Measurements from ENCODE around the gene VANGL2.

The VANGL2 gene

GRCh38 chr1:160438317-160438918 lies 38.1 kb downstream of the VANGL2 start:
- TF ChIP-seq CTCF (conservative IDR thresholded peaks at IDR 0.05) (no peak), ZFX (IDR thresholded peaks at IDR 0.05) (no peak)
- no peak overlapping the region for H3K27ac ChIP-seq

GRCh38 chr1:160438935-160439334 lies 38.6 kb downstream of the VANGL2 start:
- no peak overlapping the region for H3K27ac ChIP-seq
- TF ChIP-seq ZFX (IDR thresholded peaks at IDR 0.05), result no peak
- TF ChIP-seq CTCF (conservative IDR thresholded peaks at IDR 0.05), result no peak

GRCh38 chr1:160439718-160440117 lies 39.4 kb downstream of the VANGL2 start:
- H3K27ac ChIP-seq, result no peak overlapping the region
- no peak for TF ChIP-seq ZFX (IDR thresholded peaks at IDR 0.05)
- no peak for TF ChIP-seq CTCF (conservative IDR thresholded peaks at IDR 0.05)

- H3K27ac ChIP-seq, result no peak overlapping the region
- TF ChIP-seq CTCF (conservative IDR thresholded peaks at IDR 0.05), result no peak
- no peak for TF ChIP-seq ZFX (IDR thresholded peaks at IDR 0.05)
These were observed 46.7 kb downstream of the VANGL2 start for GRCh38 chr1:160446945-160447600.

- no peak for TF ChIP-seq ZFX (IDR thresholded peaks at IDR 0.05)
- no peak for TF ChIP-seq CTCF (conservative IDR thresholded peaks at IDR 0.05)
- no peak overlapping the region for H3K27ac ChIP-seq
These were observed 49.1 kb downstream of the VANGL2 start for GRCh38 chr1:160449494-160449893.

- no peak for TF ChIP-seq ZFX (IDR thresholded peaks at IDR 0.05)
- TF ChIP-seq CTCF (conservative IDR thresholded peaks at IDR 0.05), result no peak
- no peak overlapping the region for H3K27ac ChIP-seq
These were observed 50.9 kb downstream of the VANGL2 start for GRCh38 chr1:160451119-160451858.

- no peak overlapping the region for H3K27ac ChIP-seq
These were observed 51.5 kb downstream of the VANGL2 start for GRCh38 chr1:160451859-160452232.

More at GRCh38 chr1:160451859-160452232, 51.5 kb downstream of the VANGL2 start:
- TF ChIP-seq ZFX (IDR thresholded peaks at IDR 0.05) (no peak), CTCF (conservative IDR thresholded peaks at IDR 0.05) (no peak)

All from C4-2B (cell line).